Measurements from ENCODE around the gene PODXL. TPM values are rescaled to one million over a fixed set of nuclear protein-coding genes. Genes with fewer than 3 reads are reported as not detected.

PODXL gene
- total and polyA plus RNA-seq, 11 donors = 30.9 to 230 (median 71.8) TPM

DNA sequence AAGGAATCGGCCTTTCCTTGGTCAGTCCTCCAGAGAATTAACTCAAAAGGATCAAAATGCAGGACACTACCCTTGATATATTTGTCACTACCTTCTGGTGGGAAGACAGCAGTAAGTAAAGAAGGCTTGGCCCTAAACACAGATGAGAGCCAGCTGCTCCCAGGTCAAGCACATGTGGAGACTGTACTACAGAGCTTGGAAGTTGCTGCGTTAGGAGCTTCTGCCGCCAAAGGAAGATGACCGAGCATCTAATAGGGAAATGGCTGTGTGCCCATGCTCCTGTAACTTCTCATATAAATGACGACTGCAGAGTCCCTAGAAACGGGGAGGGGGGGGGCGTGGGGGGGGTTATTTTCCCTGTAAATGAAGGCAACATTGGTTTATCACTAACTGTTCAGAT, 59.0 kb downstream of the PODXL start:
- intact Hi-C loops (cut with DNase I) = loop anchor here in 1 of 10 donors (5.0 kb wide), 1 partner anchor 140 kb away; no protein-coding TSS in a partner anchor
- Histone ChIP-seq H3K9me3 (no peaks in the 10 kb centered on the region), H3K27ac (peak overlapping the region in 6 of 12 donors; percentile 11 to 53 (median 22)), H3K4me3 (no peak overlapping the region), H3K4me1 (peaks cover 0 to 27% (median 10%) of the 10 kb centered on the region in 12 donors), H3K27me3 (no peaks in the 10 kb centered on the region), H3K36me3 (peaks cover 0 to 58% (median 33%) of the 10 kb centered on the region in 9 donors)
- WGBS, 4 donors = 25 to 52% (median 36%) methylated on average over 7 of the region's 7 CpGs
- ATAC-seq = peak; percentile 11 to 47 (median 28)
- DNase-seq = peak in 1 of 5 donors; percentile 48
- TF ChIP-seq, protein P1, sequence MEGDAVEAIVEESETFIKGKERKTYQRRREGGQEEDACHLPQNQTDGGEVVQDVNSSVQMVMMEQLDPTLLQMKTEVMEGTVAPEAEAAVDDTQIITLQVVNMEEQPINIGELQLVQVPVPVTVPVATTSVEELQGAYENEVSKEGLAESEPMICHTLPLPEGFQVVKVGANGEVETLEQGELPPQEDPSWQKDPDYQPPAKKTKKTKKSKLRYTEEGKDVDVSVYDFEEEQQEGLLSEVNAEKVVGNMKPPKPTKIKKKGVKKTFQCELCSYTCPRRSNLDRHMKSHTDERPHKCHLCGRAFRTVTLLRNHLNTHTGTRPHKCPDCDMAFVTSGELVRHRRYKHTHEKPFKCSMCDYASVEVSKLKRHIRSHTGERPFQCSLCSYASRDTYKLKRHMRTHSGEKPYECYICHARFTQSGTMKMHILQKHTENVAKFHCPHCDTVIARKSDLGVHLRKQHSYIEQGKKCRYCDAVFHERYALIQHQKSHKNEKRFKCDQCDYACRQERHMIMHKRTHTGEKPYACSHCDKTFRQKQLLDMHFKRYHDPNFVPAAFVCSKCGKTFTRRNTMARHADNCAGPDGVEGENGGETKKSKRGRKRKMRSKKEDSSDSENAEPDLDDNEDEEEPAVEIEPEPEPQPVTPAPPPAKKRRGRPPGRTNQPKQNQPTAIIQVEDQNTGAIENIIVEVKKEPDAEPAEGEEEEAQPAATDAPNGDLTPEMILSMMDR (IDR thresholded peaks at IDR 0.05) = no peak

- DNase-seq = no peak
- no peak overlapping the region for H3K27ac ChIP-seq
- intact Hi-C loops (cut with DNase I) = loop anchor here in 1 of 10 donors (5.0 kb wide), 1 partner anchor 141 kb away; no protein-coding TSS in a partner anchor
- peaks cover 0 to 16% (median 3%) of the 10 kb centered on the region in 12 donors for H3K4me1 ChIP-seq
- no peak for TF ChIP-seq POLR2A (IDR thresholded peaks at IDR 0.05)
- TF ChIP-seq, protein P1 (IDR thresholded peaks at IDR 0.05) = no peak
- no peak overlapping the region for H3K4me3 ChIP-seq
- H3K36me3 ChIP-seq = peaks cover 0 to 59% (median 33%) of the 10 kb centered on the region in 9 donors
- H3K9me3 ChIP-seq = no peaks in the 10 kb centered on the region
- 79 to 95% (median 81%) methylated on average over 7 of the region's 7 CpGs for WGBS, 4 donors
- H3K27me3 ChIP-seq = no peaks in the 10 kb centered on the region
- ATAC-seq = no peak
These were observed 60.5 kb downstream of the PODXL start for GRCh38 chr7:131495669-131496498.

GRCh38 chr7:131494182-131494581, 62.2 kb downstream of the PODXL start:
- Histone ChIP-seq H3K27me3 (no peaks in the 10 kb centered on the region), H3K36me3 (peaks cover 0 to 43% (median 20%) of the 10 kb centered on the region in 9 donors), H3K27ac (no peak overlapping the region), H3K9me3 (no peaks in the 10 kb centered on the region), H3K4me3 (no peak overlapping the region), H3K4me1 (peaks cover 0 to 16% (median 3%) of the 10 kb centered on the region in 12 donors)
- intact Hi-C loops (cut with DNase I) = no loop called here
- 74 to 82% (median 81%) methylated on average over 2 of the region's 2 CpGs for WGBS, 4 donors
- TF ChIP-seq, protein P1 (IDR thresholded peaks at IDR 0.05) = no peak
- no peak for TF ChIP-seq POLR2A (IDR thresholded peaks at IDR 0.05)
- no peak for DNase-seq
- no peak for ATAC-seq

DNA sequence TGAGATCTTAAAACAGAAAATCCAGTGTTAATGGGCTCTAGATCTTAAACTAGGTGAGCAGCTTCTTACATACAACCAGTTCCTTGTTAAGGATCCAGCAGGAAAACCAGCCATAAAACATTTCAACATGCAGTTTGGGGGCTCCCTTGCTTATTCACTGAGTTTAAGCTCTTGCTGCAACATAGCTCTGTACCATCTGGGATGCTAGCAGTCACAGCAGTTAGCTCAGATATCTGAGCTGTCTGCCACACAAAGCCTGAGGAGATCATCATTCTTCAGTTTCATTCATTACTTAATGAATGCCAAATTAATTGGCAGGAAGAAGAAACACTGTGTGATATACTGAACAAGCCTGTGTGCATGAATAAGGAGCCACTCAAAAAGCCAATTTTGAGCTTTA, 62.8 kb downstream of the PODXL start:
- intact Hi-C loops (cut with DNase I) = no loop called here
- no peak for DNase-seq
- Histone ChIP-seq H3K4me3 (no peak overlapping the region), H3K27me3 (no peaks in the 10 kb centered on the region), H3K4me1 (peaks cover 0 to 16% (median 3%) of the 10 kb centered on the region in 12 donors), H3K36me3 (peaks cover 0 to 41% (median 14%) of the 10 kb centered on the region in 9 donors), H3K27ac (no peak overlapping the region), H3K9me3 (no peaks in the 10 kb centered on the region)
- TF ChIP-seq, protein P1 (IDR thresholded peaks at IDR 0.05) = no peak
- ATAC-seq = no peak

Data from heart left ventricle (tissue), 16 donors.